ENCODE measurements around the gene ZNF438. TPM values are rescaled to one million over a fixed set of nuclear protein-coding genes. Genes with fewer than 3 reads are reported as not detected.

Gene ZNF438
- total and polyA plus RNA-seq, 2 of the 13 experiments (the other 11 are each of a cell fraction or from before 2014, with no cell fraction given) = 0.75 to 0.83 TPM

- DNase-seq (ENCODE audit: low spot score) = no peak
- BruUV-seq (replicated peaks) = no TSS peak
Measured at GRCh38 chr10:30980951-30981616, 50.6 kb downstream of the ZNF438 start.

More at GRCh38 chr10:30980951-30981616, 50.6 kb downstream of the ZNF438 start:
- in situ Hi-C loops (cut with HindIII; ENCODE audit: extremely low pct_ligation_motif_present, low pct_unique_long_range_greater_than_20kb) = no loop called here
- TF ChIP-seq ZNF788 (CRISPR knock-in tag; IDR thresholded peaks at IDR 0.05; ENCODE audit: borderline replicate concordance) = no peak
- no peak for TF ChIP-seq ARNT2 (CRISPR knock-in tag; IDR thresholded peaks at IDR 0.05; ENCODE audit: low read depth)
- no peak for TF ChIP-seq ATM (IDR thresholded peaks at IDR 0.05; ENCODE audit: borderline replicate concordance)
- no peak for TF ChIP-seq PATZ1 (CRISPR knock-in tag; IDR thresholded peaks at IDR 0.05)
- no peak for TF ChIP-seq TSC22D2 (CRISPR knock-in tag; IDR thresholded peaks at IDR 0.05; ENCODE audit: borderline replicate concordance)
- TF ChIP-seq ZKSCAN5 (CRISPR knock-in tag; IDR thresholded peaks at IDR 0.05) = no peak
- TF ChIP-seq AFF4 (CRISPR knock-in tag; IDR thresholded peaks at IDR 0.05) = no peak
- TF ChIP-seq SMARCE1 (IDR thresholded peaks at IDR 0.05; ENCODE audit: borderline replicate concordance) = no peak
- TF ChIP-seq ZNF816 (CRISPR knock-in tag; IDR thresholded peaks at IDR 0.05; ENCODE audit: borderline replicate concordance) = no peak
- no peak for TF ChIP-seq ZNF225 (CRISPR knock-in tag; IDR thresholded peaks at IDR 0.05)
- Histone ChIP-seq H3K27me3 (ENCODE audit: control insufficient read depth in 1 of 2, insufficient read depth in 2 of 2, low read length in 2 of 2) (no peaks in the 10 kb centered on the region), H3K4me3 (replicated peaks in 1 of 3; ENCODE audit: insufficient read depth in 1 of 3, low read depth in 2 of 3, low read length in 3 of 3) (no peak overlapping the region), H3K36me3 (replicated peaks in 1 of 2; ENCODE audit: control insufficient read depth in 1 of 2, insufficient read depth in 2 of 2, low read length in 2 of 2) (no peaks in the 10 kb centered on the region), H3K4me2 (ENCODE audit: low read depth, low read length) (no peak overlapping the region), H3K9ac (ENCODE audit: insufficient read depth, low read depth, low read length) (no peak overlapping the region), H4K20me1 (ENCODE audit: insufficient read depth, low read length) (no peaks in the 10 kb centered on the region), H3K9me3 (ENCODE audit: low read length) (peaks cover 5% of the 10 kb centered on the region; the same call in 1 of the 2 replicates), H3K27ac (ENCODE audit: extremely low read length, insufficient read depth, low read length) (no peak overlapping the region), H2AFZ (ENCODE audit: low read length) (no peak overlapping the region), H3K4me1 (ENCODE audit: insufficient read depth, low read length) (no peaks in the 10 kb centered on the region), H3K79me2 (ENCODE audit: insufficient read depth, low read length) (no peaks in the 10 kb centered on the region)
- whole genome bisulfite sequencing (ENCODE audit: low lambda C conversion rate) = 34% methylated on average over 7 of the region's 7 CpGs
- intact Hi-C loops (cut with micrococcal nuclease; ENCODE audit: unreplicated experiment) = no loop called here
- ChIA-PET POLR2A (no interaction called here), CTCF (ENCODE audit: low intra/inter-chr PET ratio, low total read pairs) (no interaction called here)
- ATAC-seq (no peak), FAIRE-seq (no peak)

All from HepG2 (cell line).